HEK293 (cell line): ENCODE measurements around the gene PAK1.

Experiments used
- CTCF ChIA-PET: fragments of 350-600 bp; formaldehyde crosslinking; extraction: SDS; loops from one replicate; lab custom pipeline; 2021; ENCODE audit warnings: antibody characterized with exemption; lab: Yijun Ruan, JAX
- POLR2A ChIA-PET: fragments of 300-600 bp; formaldehyde crosslinking; extraction: SDS; loops from one replicate; lab custom pipeline; 2020; ENCODE audit warnings: antibody characterized with exemption, inconsistent platforms; lab: Yijun Ruan, JAX
- H3K27ac ChIP-seq: fragments of 200-500 bp; sonication (Bioruptor generic); 2 replicates; pipeline ENCODE4 v1.5.1; 2014; ENCODE audit warnings: low read depth, low read length, control low read depth, inconsistent platforms; ENCODE audit errors: extremely low read depth
- H3K36me3 ChIP-seq, 2 experiments: fragments of 200-500 bp in 1 of 2; sonication (Bioruptor generic) in 1 of 2; 1 replicate in 1 of 2; 2 replicates in 1 of 2; pipeline ENCODE4 v1.5.1; 2014 to 2017; ENCODE audit warnings: inconsistent platforms in 2 of 2, low read length in 2 of 2; ENCODE audit not compliant: control insufficient read depth in 2 of 2, insufficient read depth in 1 of 2
- H3K4me1 ChIP-seq: fragments of 200-500 bp; sonication (Bioruptor generic); 2 replicates; pipeline ENCODE4 v1.5.1; 2014; ENCODE audit warnings: mild to moderate bottlenecking, low read length, inconsistent platforms; ENCODE audit not compliant: control insufficient read depth, insufficient read depth
- H3K4me3 ChIP-seq: 2 replicates; pipeline ENCODE4 v1.5.1; 2011; ENCODE audit warnings: low read depth, mild to moderate bottlenecking, control low read depth, low read length, moderate library complexity
- H3K9me3 ChIP-seq: fragments of 200-500 bp; sonication (Bioruptor generic); 2 replicates; pipeline ENCODE4 v1.5.1; 2014; ENCODE audit warnings: low read depth, low read length, inconsistent platforms; ENCODE audit not compliant: control insufficient read depth, insufficient read depth
- KLF1 ChIP-seq: fragments of 450-650 bp; formaldehyde crosslinking; IDR thresholded peaks from 2 replicates; pipeline ENCODE4 v1.5.1; 2016; ENCODE audit warnings: missing biosample characterization, missing genetic modification characterization
- RBAK ChIP-seq: fragments of 450-650 bp; formaldehyde crosslinking; IDR thresholded peaks from 2 replicates; pipeline ENCODE4 v1.5.1; 2016; ENCODE audit warnings: missing biosample characterization, missing genetic modification characterization
- ZBTB21 ChIP-seq: fragments of 450-650 bp; formaldehyde crosslinking; IDR thresholded peaks from 2 replicates; pipeline ENCODE4 v1.5.1; 2017; ENCODE audit warnings: missing biosample characterization, missing genetic modification characterization
- ZBTB48 ChIP-seq: fragments of 450-650 bp; formaldehyde crosslinking; IDR thresholded peaks from 2 replicates; pipeline ENCODE4 v1.5.1; 2016; ENCODE audit warnings: missing biosample characterization, missing genetic modification characterization
- ZNF174 ChIP-seq: fragments of 450-650 bp; formaldehyde crosslinking; IDR thresholded peaks from 2 replicates; pipeline ENCODE4 v1.5.0; 2017; ENCODE audit warnings: missing biosample characterization, mild to moderate bottlenecking, missing genetic modification characterization
- ZNF302 ChIP-seq: fragments of 450-650 bp; formaldehyde crosslinking; IDR thresholded peaks from 2 replicates; pipeline ENCODE4 v1.5.1; 2016; ENCODE audit warnings: missing biosample characterization, missing genetic modification characterization, low read depth
- ZNF404 ChIP-seq: fragments of 450-650 bp; formaldehyde crosslinking; IDR thresholded peaks from 2 replicates; pipeline ENCODE4 v1.5.1; 2017; ENCODE audit warnings: missing biosample characterization, missing genetic modification characterization
- ZNF513 ChIP-seq: fragments of 450-650 bp; IDR thresholded peaks from 2 replicates; pipeline ENCODE4 v1.5.1; 2018; ENCODE audit warnings: missing biosample characterization, missing genetic modification characterization
- ZNF549 ChIP-seq: fragments of 450-650 bp; IDR thresholded peaks from 2 replicates; pipeline ENCODE4 v1.5.1; 2018; ENCODE audit warnings: missing biosample characterization, missing genetic modification characterization, mild to moderate bottlenecking, inconsistent platforms, moderate library complexity
- ZNF555 ChIP-seq: fragments of 450-650 bp; formaldehyde crosslinking; conservative IDR thresholded peaks from 2 replicates; pipeline ENCODE4 v1.5.1; 2017; ENCODE audit warnings: missing biosample characterization, mild to moderate bottlenecking, missing genetic modification characterization, inconsistent platforms
- ZNF621 ChIP-seq: fragments of 450-650 bp; formaldehyde crosslinking; IDR thresholded peaks from 2 replicates; pipeline ENCODE4 v1.5.1; 2017; ENCODE audit warnings: missing biosample characterization, missing genetic modification characterization
- ZNF629 ChIP-seq: fragments of 450-650 bp; formaldehyde crosslinking; IDR thresholded peaks from 2 replicates; pipeline ENCODE4 v1.5.1; 2017; ENCODE audit warnings: missing biosample characterization, missing genetic modification characterization
- ZNF707 ChIP-seq: fragments of 450-650 bp; formaldehyde crosslinking; IDR thresholded peaks from 2 replicates; pipeline ENCODE4 v1.5.1; 2016; ENCODE audit warnings: missing biosample characterization, missing genetic modification characterization
- TF ChIP-seq, protein P1 (sequence below): fragments of 450-650 bp; formaldehyde crosslinking; IDR thresholded peaks from 2 replicates; pipeline ENCODE4 v1.5.1; 2016; ENCODE audit warnings: missing biosample characterization, missing genetic modification characterization
- TF ChIP-seq, protein P2 (sequence below): fragments of 450-650 bp; formaldehyde crosslinking; IDR thresholded peaks from 2 replicates; pipeline ENCODE4 v1.5.1; 2016; ENCODE audit warnings: missing biosample characterization, missing genetic modification characterization
- TF ChIP-seq, protein P3 (sequence below): fragments of 450-650 bp; formaldehyde crosslinking; IDR thresholded peaks from 2 replicates; pipeline ENCODE4 v1.5.1; 2017; ENCODE audit warnings: missing biosample characterization, mild to moderate bottlenecking, missing genetic modification characterization, moderate library complexity
- TF ChIP-seq, protein P4 (sequence below): fragments of 450-650 bp; formaldehyde crosslinking; conservative IDR thresholded peaks from 2 replicates; pipeline ENCODE4 v1.5.1; 2016; ENCODE audit warnings: low read depth, missing biosample characterization, missing genetic modification characterization

PAK1 gene

GRCh38 chr11:77381729-77382665, 91.9 kb downstream of the PAK1 start:
- Histone ChIP-seq H3K4me1 (no peaks in the 10 kb centered on the region), H3K9me3 (no peaks in the 10 kb centered on the region)
- POLR2A ChIA-PET = no interaction called here
- TF ChIP-seq, protein P1, sequence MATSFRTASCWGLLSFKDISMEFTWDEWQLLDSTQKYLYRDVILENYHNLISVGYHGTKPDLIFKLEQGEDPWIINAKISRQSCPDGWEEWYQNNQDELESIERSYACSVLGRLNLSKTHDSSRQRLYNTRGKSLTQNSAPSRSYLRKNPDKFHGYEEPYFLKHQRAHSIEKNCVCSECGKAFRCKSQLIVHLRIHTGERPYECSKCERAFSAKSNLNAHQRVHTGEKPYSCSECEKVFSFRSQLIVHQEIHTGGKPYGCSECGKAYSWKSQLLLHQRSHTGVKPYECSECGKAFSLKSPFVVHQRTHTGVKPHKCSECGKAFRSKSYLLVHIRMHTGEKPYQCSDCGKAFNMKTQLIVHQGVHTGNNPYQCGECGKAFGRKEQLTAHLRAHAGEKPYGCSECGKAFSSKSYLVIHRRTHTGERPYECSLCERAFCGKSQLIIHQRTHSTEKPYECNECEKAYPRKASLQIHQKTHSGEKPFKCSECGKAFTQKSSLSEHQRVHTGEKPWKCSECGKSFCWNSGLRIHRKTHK (tag by site-specific recombination) = no peak
- TF ChIP-seq ZNF404 = no peak
- TF ChIP-seq KLF1 (tag by site-specific recombination) = no peak
- TF ChIP-seq ZNF549 = no peak
- no peak for TF ChIP-seq ZNF174 (tag by site-specific recombination)
- TF ChIP-seq, protein P2, sequence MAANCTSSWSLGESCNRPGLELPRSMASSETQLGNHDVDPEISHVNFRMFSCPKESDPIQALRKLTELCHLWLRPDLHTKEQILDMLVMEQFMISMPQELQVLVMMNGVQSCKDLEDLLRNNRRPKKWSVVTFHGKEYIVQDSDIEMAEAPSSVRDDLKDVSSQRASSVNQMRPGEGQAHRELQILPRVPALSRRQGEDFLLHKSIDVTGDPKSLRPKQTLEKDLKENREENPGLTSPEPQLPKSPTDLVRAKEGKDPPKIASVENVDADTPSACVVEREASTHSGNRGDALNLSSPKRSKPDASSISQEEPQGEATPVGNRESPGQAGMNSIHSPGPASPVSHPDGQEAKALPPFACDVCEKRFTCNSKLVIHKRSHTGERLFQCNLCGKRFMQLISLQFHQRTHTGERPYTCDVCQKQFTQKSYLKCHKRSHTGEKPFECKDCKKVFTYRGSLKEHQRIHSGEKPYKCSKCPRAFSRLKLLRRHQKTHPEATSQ (tag by site-specific recombination) = no peak
- TF ChIP-seq ZNF621 (tag by site-specific recombination) = no peak
- TF ChIP-seq, protein P3, sequence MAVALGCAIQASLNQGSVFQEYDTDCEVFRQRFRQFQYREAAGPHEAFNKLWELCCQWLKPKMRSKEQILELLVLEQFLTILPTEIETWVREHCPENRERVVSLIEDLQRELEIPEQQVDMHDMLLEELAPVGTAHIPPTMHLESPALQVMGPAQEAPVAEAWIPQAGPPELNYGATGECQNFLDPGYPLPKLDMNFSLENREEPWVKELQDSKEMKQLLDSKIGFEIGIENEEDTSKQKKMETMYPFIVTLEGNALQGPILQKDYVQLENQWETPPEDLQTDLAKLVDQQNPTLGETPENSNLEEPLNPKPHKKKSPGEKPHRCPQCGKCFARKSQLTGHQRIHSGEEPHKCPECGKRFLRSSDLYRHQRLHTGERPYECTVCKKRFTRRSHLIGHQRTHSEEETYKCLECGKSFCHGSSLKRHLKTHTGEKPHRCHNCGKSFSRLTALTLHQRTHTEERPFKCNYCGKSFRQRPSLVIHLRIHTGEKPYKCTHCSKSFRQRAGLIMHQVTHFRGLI (tag by site-specific recombination) = no peak
- TF ChIP-seq, all 188 proteins: peak for 0
- no peak overlapping the region for H3K4me3 ChIP-seq
- H3K36me3 ChIP-seq = peaks cover 0 to 34% of the 10 kb centered on the region in 2 experiments; a peak in 1 of 3 replicates
- CTCF ChIA-PET = interaction anchor here (0.6 to 1.3 kb wide), 5 partner anchors 9 to 437 kb away, joined by 3 to 5 read pairs (median 4); no protein-coding TSS in a partner anchor
- H3K27ac ChIP-seq = no peak overlapping the region

GRCh38 chr11:77379934-77380333, 94.0 kb downstream of the PAK1 start:
- H3K4me1 ChIP-seq = no peaks in the 10 kb centered on the region
- CTCF ChIA-PET = interaction anchor here (0.7 kb wide), 1 partner anchor 33 kb away, joined by 3 read pairs; no protein-coding TSS in a partner anchor
- TF ChIP-seq ZNF629 (tag by site-specific recombination) (no peak), ZNF513 (tag by site-specific recombination) (no peak), ZNF707 (tag by site-specific recombination) (no peak), ZNF302 (tag by site-specific recombination) (no peak)
- TF ChIP-seq, all 188 proteins: peak for 0
- no peak overlapping the region for H3K27ac ChIP-seq
- POLR2A ChIA-PET = no interaction called here
- peaks cover 0 to 43% of the 10 kb centered on the region in 2 experiments; a peak in 1 of 3 replicates for H3K36me3 ChIP-seq
- H3K4me3 ChIP-seq = no peak overlapping the region
- no peaks in the 10 kb centered on the region for H3K9me3 ChIP-seq

DNA sequence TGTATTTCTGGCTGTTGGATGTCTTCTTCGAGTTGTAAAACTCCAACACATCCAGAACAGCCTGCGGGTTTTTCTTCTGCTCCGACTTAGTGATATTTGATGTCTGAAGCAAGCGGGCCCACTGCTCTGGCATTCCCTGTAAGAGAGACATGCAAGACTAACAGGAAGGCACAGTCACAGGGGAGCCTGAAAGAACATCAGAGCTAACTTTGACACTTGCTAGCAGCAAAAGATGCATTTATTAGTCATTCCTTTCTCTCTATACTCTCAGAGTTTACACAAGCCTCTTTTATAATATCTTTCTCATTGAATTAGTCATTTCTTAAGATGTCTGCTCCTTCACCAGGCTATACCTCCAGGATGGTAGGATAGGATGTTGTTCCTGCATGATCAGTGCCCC, 94.6 kb downstream of the PAK1 start:
- Histone ChIP-seq H3K4me1 (no peaks in the 10 kb centered on the region), H3K27ac (no peak overlapping the region), H3K9me3 (no peaks in the 10 kb centered on the region), H3K36me3 (peaks cover 0 to 47% of the 10 kb centered on the region in 2 experiments; a peak in 1 of 3 replicates), H3K4me3 (no peak overlapping the region)
- POLR2A ChIA-PET = no interaction called here
- TF ChIP-seq ZBTB21 (tag by site-specific recombination) (no peak), ZBTB48 (no peak), RBAK (tag by site-specific recombination) (no peak), ZNF555 (tag by site-specific recombination) (no peak)
- TF ChIP-seq, protein P4, sequence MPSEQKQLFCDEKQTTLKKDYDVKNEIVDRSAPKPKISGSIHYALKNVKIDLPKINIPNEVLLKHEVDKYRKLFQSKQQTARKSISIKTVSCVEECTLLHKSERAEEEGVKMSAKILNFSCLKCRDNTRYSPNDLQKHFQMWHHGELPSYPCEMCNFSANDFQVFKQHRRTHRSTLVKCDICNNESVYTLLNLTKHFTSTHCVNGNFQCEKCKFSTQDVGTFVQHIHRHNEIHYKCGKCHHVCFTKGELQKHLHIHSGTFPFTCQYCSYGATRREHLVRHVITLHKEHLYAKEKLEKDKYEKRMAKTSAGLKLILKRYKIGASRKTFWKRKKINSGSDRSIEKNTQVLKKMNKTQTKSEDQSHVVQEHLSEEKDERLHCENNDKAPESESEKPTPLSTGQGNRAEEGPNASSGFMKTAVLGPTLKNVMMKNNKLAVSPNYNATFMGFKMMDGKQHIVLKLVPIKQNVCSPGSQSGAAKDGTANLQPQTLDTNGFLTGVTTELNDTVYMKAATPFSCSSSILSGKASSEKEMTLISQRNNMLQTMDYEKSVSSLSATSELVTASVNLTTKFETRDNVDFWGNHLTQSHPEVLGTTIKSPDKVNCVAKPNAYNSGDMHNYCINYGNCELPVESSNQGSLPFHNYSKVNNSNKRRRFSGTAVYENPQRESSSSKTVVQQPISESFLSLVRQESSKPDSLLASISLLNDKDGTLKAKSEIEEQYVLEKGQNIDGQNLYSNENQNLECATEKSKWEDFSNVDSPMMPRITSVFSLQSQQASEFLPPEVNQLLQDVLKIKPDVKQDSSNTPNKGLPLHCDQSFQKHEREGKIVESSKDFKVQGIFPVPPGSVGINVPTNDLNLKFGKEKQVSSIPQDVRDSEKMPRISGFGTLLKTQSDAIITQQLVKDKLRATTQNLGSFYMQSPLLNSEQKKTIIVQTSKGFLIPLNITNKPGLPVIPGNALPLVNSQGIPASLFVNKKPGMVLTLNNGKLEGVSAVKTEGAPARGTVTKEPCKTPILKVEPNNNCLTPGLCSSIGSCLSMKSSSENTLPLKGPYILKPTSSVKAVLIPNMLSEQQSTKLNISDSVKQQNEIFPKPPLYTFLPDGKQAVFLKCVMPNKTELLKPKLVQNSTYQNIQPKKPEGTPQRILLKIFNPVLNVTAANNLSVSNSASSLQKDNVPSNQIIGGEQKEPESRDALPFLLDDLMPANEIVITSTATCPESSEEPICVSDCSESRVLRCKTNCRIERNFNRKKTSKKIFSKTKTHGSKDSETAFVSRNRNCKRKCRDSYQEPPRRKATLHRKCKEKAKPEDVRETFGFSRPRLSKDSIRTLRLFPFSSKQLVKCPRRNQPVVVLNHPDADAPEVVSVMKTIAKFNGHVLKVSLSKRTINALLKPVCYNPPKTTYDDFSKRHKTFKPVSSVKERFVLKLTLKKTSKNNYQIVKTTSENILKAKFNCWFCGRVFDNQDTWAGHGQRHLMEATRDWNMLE (tag by site-specific recombination) = no peak
- CTCF ChIA-PET = interaction anchor here (0.7 kb wide), 1 partner anchor 33 kb away, joined by 3 read pairs; no protein-coding TSS in a partner anchor
